CD4-positive, alpha-beta T cell treated with Interleukin-17A for 4 hours (primary cell): ENCODE data around the gene WDR64.
"Not testable (repeated sequence)": the region's sequence is repeated elsewhere in the genome, so short reads cannot be mapped to it uniquely, and the experiment has no call there.

ENCODE experiments used
- DNase-seq: peaks from one replicate; pipeline ENCODE4 v3.0.0-alpha.2; 2020; ENCODE audit warnings: mixed read lengths

WDR64 gene

GRCh38 chr1:241703739-241704138 lies 51.7 kb downstream of the WDR64 start:
- DNase-seq, result not testable (repeated sequence)

GRCh38 chr1:241706257-241706656 lies 54.2 kb downstream of the WDR64 start:
- no peak for DNase-seq

DNA sequence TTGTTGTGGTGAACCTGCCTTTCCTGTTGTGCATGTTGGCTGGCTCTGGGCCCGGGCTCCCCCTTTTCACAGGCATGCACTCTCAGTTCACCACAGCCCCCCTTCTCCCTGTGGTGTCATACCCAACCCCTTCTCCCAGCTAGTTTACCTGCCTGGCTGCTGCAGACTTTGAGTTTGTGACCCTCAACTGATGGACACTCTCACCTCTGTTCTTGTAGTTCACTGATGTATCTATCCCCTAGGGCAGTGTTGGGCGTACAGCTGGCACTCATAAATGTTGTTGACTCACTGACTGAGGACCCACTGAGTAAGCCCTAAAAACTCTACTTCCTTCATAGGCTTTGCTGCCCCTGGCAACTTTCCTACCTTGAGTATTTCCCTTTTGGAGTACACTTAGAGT lies 54.9 kb downstream of the WDR64 start:
- DNase-seq, result peak; percentile 53

GRCh38 chr1:241707442-241707841 lies 55.4 kb downstream of the WDR64 start:
- no peak for DNase-seq

GRCh38 chr1:241711326-241711725 lies 59.2 kb downstream of the WDR64 start:
- DNase-seq, result no peak

GRCh38 chr1:241713316-241713715 lies 61.2 kb downstream of the WDR64 start:
- DNase-seq, result no peak

- DNase-seq, result no peak
These were observed 62.5 kb downstream of the WDR64 start for GRCh38 chr1:241714321-241715218.

GRCh38 chr1:241715435-241715834 lies 63.4 kb downstream of the WDR64 start:
- no peak for DNase-seq

GRCh38 chr1:241715956-241716355 lies 63.9 kb downstream of the WDR64 start:
- no peak for DNase-seq

- DNase-seq, result peak; percentile 28
These were observed 65.0 kb downstream of the WDR64 start for GRCh38 chr1:241716915-241717656.

DNA sequence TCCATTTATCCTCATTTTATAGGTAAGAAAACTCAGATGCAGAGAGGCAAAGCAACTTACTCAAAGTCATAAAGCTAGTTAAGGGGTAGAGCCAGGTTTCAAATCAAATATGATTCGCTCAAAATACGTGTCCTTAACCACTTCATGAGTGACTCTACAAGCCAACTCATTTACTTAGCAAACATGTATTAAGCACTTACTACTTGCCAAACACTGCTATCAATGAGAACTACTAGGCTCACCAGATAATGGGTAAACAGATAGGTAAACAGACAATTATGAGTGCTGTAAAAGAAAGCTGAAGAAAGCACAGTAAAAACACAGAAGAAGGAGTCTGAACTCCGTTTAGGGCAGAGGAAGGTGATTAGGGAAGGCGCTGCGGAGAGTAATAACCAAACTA lies 65.9 kb downstream of the WDR64 start:
- no peak for DNase-seq

GRCh38 chr1:241721011-241721410 lies 68.9 kb downstream of the WDR64 start:
- no peak for DNase-seq

GRCh38 chr1:241722947-241723346 lies 70.9 kb downstream of the WDR64 start:
- no peak for DNase-seq

DNA sequence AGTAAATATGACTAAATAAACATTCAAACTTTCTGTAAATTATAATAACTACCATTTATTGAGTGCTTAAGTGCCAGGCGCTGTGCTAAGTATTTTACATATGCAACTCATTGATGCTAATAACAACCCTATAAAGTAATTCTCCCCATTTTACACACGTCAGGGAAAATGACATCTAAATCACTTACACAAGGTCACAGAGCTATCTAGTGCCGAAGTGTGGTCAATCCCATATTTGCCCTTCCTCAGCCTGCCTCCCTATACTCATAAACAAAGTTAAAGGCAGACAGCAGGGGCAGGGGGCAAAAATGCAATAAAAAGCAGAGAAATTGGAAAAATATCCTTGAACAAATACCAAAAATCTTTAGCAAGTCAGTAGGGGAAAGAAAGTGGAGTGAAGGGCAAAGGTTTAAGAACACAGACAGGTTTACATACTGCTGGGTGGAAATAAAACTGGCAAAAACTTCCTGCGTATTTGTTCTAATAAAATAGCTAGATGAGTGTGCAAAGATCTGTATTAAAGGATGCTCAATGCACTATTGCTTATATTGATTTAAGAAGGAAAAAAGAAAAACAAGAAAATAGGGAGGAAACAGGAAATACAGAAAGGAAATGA lies 72.8 kb downstream of the WDR64 start:
- no peak for DNase-seq

DNA sequence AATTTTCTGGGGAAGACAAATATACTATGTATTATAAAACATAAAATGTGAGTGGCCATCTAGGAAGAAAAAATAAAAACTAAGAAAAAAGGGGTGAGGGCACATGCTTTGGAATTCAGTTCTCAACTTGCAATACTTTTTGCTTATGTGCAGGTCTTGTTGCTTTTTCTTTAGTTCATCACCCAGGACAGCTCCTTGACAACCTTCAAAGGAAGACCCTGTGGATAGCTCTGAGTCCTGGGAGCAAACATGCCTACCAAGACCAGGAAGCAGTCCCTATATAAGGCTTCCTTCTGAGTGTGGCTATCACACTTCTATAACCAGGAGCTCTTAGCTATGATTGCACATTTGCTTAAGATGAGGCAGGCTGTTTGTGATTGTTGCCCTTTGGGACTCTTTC lies 78.0 kb downstream of the WDR64 start:
- DNase-seq, result no peak

DNA sequence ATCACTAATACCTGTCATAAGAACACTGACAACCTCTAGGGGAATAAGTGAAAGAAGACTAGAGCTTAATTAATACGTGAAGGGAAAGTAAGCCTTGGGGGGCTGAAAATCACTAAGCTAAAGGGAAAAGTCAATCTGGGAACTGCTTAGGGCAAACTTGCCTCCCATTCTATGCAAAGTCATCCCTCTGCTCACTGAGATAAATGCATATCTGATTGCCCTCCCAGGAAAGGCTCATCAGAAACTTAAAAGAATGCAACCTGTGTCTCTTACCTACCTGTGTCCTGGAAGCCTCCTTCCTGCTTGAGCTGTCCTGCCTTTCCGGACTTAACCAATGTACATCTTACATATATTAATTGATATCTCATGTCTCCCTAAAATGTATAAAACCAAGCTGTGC lies 81.8 kb downstream of the WDR64 start:
- no peak for DNase-seq

- DNase-seq, result no peak
These were observed 82.5 kb downstream of the WDR64 start for GRCh38 chr1:241734533-241734932.

DNA sequence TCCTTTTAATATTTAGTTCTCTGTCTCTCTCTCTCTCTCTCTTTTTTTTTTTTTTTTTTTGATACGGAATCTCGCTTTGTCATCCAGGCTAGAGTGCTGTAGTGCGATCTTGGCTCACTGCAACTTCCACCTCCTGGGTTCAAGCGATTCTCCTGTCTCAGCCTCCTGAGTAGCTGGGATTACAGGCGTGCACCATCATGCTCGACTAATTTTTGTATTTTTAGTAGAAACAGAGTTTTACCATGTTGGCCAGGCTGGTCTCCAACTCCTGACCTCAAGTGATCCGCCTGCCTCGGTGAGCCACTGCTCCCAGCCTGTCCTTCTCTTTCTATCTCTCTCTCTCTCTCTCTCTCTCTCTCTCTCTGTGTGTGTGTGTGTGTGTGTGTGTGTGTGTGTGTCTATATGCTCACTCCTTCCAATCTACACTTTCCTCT lies 83.4 kb downstream of the WDR64 start:
- not testable (repeated sequence) for DNase-seq

- DNase-seq, result no peak
These were observed 84.3 kb downstream of the WDR64 start for GRCh38 chr1:241736387-241736786.

GRCh38 chr1:241738284-241739078 lies 86.4 kb downstream of the WDR64 start:
- DNase-seq, result no peak

DNA sequence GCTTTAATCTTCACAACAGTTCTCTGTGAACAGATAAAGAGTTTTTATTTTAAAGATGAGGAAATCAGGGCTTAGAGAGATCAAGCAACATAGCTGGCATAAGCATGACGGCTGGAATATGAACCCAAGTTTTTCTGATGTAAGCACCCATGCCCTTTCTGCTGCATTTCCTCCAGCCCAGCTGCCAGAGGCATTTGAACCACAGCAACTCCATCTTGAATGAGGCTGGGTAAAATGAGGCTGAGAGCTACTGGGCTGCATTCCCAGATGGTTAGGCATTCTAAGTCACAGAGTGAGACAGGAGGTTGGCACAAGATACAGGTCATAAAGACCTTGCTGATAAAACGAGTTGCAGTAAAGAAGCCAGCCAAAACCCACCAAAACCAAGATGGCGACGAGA lies 90.0 kb downstream of the WDR64 start:
- DNase-seq, result no peak

GRCh38 chr1:241744591-241744990 lies 92.5 kb downstream of the WDR64 start:
- no peak for DNase-seq

GRCh38 chr1:241747992-241748391 lies 95.9 kb downstream of the WDR64 start:
- no peak for DNase-seq
